ENCODE measurements around the gene SFXN5. TPM values are rescaled to one million over a fixed set of nuclear protein-coding genes. Genes with fewer than 3 reads are reported as not detected.

SFXN5 gene
- total RNA-seq, 4 donors from 2014 or later, result 5.7 to 11.8 (median 6.7) TPM

DNA sequence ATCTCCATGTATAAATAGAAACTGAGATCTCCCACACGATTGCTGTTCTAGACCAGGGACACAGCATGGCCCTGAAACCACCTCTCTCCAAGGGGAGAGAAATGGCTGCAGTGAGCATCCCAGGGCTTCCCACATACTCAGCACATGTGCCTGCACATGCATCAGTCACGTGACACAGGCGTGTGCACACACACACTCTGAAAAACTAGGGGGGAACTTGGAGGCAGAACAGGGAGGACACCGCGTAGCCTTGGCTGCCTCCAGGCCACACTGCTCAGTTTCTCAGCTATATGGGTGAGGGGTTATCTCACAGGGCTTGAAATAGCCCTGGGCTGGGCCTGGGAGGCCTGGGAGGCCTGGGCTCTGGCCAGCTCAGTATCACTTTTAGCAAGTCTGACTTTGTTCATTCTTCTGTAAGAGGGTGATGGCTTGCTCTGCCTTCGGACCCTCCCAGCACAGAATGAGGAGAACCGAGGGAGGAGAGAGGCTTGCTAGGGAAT lies 87.3 kb downstream of the SFXN5 start:
- Histone ChIP-seq H3K36me3 (peaks cover 0 to 68% of the 10 kb centered on the region in 2 donors), H3K4me3 (no peak overlapping the region), H3K27ac (no peak overlapping the region), H3K4me1 (no peaks in the 10 kb centered on the region), H3K9me3 (no peaks in the 10 kb centered on the region), H3K27me3 (no peaks in the 10 kb centered on the region)
- ATAC-seq, result no peak
- WGBS, 2 donors (ENCODE audit: low coverage in 1 of 2), result 73 to 94% methylated on average over 2 to 6 of the region's 7 CpGs
- TF ChIP-seq, protein P1, sequence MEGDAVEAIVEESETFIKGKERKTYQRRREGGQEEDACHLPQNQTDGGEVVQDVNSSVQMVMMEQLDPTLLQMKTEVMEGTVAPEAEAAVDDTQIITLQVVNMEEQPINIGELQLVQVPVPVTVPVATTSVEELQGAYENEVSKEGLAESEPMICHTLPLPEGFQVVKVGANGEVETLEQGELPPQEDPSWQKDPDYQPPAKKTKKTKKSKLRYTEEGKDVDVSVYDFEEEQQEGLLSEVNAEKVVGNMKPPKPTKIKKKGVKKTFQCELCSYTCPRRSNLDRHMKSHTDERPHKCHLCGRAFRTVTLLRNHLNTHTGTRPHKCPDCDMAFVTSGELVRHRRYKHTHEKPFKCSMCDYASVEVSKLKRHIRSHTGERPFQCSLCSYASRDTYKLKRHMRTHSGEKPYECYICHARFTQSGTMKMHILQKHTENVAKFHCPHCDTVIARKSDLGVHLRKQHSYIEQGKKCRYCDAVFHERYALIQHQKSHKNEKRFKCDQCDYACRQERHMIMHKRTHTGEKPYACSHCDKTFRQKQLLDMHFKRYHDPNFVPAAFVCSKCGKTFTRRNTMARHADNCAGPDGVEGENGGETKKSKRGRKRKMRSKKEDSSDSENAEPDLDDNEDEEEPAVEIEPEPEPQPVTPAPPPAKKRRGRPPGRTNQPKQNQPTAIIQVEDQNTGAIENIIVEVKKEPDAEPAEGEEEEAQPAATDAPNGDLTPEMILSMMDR (IDR thresholded peaks at IDR 0.05), result no peak
- no peak for TF ChIP-seq EP300 (IDR thresholded peaks at IDR 0.05)
- TF ChIP-seq POLR2A (IDR thresholded peaks at IDR 0.05), result no peak
- TF ChIP-seq POLR2AphosphoS5 (IDR thresholded peaks at IDR 0.05), result no peak

DNA sequence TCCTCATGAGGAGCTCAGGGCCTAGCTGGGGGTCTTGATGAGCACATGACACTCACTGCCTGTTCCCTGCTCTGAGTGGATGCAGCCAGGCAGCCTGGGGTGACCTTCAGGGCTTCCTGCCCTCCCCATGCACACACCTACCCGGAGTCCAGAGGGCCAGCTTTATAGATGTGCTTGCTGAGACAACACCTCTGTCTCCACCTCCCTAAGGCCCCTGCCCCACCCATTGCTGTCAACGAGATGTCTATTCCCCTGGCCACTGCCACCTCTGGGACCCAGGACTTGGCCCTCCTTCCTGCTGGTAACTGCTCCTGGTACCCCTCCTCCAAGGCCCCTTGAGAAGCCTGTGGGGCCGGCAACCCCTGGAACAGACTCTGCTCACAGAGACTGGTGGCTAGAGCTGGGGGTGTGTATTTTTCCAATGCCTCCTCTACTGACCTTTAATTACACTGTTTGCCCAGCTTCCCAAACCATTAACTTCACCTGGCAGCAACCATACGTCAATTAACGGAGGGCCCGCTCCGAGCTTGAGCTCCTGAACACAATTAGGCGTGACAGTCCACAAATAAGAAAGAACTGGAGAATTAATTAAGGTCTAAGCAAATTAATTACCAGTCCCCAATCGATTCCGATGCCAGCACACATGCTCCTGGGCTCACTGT lies 87.9 kb downstream of the SFXN5 start:
- H3K4me1 ChIP-seq, result no peaks in the 10 kb centered on the region
- H3K9me3 ChIP-seq, result no peaks in the 10 kb centered on the region
- no peaks in the 10 kb centered on the region for H3K27me3 ChIP-seq
- no peak overlapping the region for H3K27ac ChIP-seq
- no peak overlapping the region for H3K4me3 ChIP-seq
- ATAC-seq, result no peak
- 93 to 96% methylated on average over 7 to 8 of the region's 10 CpGs for WGBS, 2 donors (ENCODE audit: low coverage in 1 of 2)
- TF ChIP-seq POLR2A (IDR thresholded peaks at IDR 0.05), result no peak
- TF ChIP-seq EP300 (IDR thresholded peaks at IDR 0.05), result no peak
- TF ChIP-seq POLR2AphosphoS5 (IDR thresholded peaks at IDR 0.05), result no peak
- TF ChIP-seq, protein P1 (IDR thresholded peaks at IDR 0.05), result no peak
- H3K36me3 ChIP-seq, result peaks cover 0 to 63% of the 10 kb centered on the region in 2 donors

DNA sequence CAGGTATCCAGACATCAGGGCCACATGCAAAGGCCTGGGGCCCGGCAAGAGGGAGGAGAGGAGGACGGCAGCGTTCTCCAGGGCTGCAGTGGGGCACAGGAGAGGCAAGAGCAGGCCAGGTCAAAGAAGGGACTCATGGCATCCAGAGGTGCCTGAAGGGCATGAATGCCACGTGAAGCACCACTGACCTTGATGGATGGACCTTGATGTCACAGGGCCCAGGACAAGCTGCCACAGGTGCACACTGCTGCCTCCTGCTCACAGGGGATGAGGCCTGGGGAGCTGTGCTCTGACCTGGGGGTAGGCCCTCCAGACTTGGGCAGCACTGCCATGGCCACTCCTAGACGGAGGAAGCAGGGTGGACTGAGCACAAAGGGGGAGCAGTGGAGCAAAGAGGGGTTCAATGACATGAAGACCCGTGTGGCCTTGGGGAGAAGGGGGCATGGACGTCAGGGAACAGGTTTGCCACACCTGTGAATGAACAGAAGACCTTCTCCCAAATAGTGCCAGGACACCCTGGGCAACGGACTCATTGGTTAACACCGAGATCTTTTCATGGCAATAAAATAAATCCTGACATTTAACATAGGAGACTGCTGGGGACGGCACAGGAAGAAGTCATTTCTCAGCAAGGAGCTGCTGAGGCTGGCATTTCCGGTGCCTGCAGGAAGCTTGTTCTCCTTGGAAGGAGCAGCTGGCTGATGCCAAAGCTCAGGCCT lies 88.6 kb downstream of the SFXN5 start:
- Histone ChIP-seq H3K27me3 (no peaks in the 10 kb centered on the region), H3K9me3 (no peaks in the 10 kb centered on the region), H3K36me3 (peaks cover 0 to 56% of the 10 kb centered on the region in 2 donors), H3K27ac (no peak overlapping the region), H3K4me3 (no peak overlapping the region), H3K4me1 (no peaks in the 10 kb centered on the region)
- no peak for TF ChIP-seq EP300 (IDR thresholded peaks at IDR 0.05)
- no peak for TF ChIP-seq POLR2AphosphoS5 (IDR thresholded peaks at IDR 0.05)
- no peak for TF ChIP-seq POLR2A (IDR thresholded peaks at IDR 0.05)
- TF ChIP-seq, protein P1 (IDR thresholded peaks at IDR 0.05), result no peak
- no peak for ATAC-seq
- 80 to 85% methylated on average over 6 to 7 of the region's 11 CpGs for WGBS, 2 donors (ENCODE audit: low coverage in 1 of 2)

DNA sequence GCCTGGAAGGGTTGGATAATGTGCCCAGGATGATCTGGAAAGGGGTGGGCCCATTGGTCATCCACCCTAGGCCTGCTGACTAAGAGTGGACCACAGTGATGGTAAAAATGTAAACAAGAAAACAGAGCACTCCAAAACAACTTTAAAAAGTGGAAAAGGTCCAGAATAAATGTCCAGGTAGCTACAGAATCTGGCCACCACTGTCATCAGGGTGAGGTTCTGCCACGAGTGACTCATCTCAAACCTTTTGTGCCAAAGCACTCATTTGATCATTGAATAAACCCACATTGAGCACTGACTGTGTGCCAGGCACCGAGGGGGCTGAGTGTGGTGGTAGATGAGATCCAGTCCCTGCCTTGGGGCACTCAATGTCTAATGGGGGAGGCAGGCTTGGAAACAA lies 89.3 kb downstream of the SFXN5 start:
- no peaks in the 10 kb centered on the region for H3K27me3 ChIP-seq
- no peak for TF ChIP-seq EP300 (IDR thresholded peaks at IDR 0.05)
- TF ChIP-seq, protein P1 (IDR thresholded peaks at IDR 0.05), result no peak
- TF ChIP-seq POLR2A (IDR thresholded peaks at IDR 0.05), result no peak
- TF ChIP-seq POLR2AphosphoS5 (IDR thresholded peaks at IDR 0.05), result no peak
- peaks cover 0 to 50% of the 10 kb centered on the region in 2 donors for H3K36me3 ChIP-seq
- no peak overlapping the region for H3K4me3 ChIP-seq
- no peaks in the 10 kb centered on the region for H3K4me1 ChIP-seq
- 65 to 100% methylated on average over 1 to 2 of the region's 2 CpGs for WGBS, 2 donors (ENCODE audit: low coverage in 1 of 2)
- no peak overlapping the region for H3K27ac ChIP-seq
- H3K9me3 ChIP-seq, result no peaks in the 10 kb centered on the region
- ATAC-seq, result no peak
